OCI-M1 (cell line): ENCODE data around the gene SMAD3.
A peak's percentile ranks its signal among the peaks of the same experiment; 100 is the strongest.

Experiments
- DNase-seq: peaks from one replicate; lab custom pipeline; 2025; lab: John Stamatoyannopoulos, UW

Gene SMAD3

DNA sequence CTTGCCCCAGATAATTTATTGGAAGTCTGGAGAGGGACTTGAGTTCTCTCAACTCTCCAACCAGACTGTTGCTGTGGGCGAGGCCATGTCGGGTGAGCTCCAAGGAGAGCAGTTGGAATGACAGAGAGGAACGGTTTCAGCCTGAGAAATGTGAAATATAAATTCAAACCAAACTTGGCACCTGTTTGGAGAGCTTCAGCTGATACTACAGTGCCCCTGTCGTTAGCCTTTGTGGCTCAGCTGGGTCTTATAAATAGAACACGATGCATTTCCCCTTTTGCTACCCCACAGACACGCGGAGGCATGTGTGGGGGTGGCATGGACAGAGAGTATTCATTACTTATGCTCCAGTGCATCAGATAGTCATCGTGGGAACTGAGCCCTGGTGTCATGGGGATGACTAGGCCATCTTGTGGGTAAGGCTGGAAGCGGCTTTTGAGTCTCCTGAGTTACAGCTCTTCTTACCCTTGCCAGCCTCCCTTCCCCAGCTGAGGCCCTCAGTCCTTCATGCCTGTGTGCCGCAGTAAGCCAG is 15.6 kb downstream of the SMAD3 start:
- DNase-seq, result peak; percentile 93

GRCh38 chr15:67082007-67082536 is 16.7 kb downstream of the SMAD3 start:
- peak; percentile 53 for DNase-seq

GRCh38 chr15:67083135-67083762 is 17.8 kb downstream of the SMAD3 start:
- DNase-seq, result no peak

GRCh38 chr15:67084561-67084960 is 19.2 kb downstream of the SMAD3 start:
- no peak for DNase-seq

- no peak for DNase-seq
Measured at GRCh38 chr15:67085237-67085817, 19.9 kb downstream of the SMAD3 start.

DNA sequence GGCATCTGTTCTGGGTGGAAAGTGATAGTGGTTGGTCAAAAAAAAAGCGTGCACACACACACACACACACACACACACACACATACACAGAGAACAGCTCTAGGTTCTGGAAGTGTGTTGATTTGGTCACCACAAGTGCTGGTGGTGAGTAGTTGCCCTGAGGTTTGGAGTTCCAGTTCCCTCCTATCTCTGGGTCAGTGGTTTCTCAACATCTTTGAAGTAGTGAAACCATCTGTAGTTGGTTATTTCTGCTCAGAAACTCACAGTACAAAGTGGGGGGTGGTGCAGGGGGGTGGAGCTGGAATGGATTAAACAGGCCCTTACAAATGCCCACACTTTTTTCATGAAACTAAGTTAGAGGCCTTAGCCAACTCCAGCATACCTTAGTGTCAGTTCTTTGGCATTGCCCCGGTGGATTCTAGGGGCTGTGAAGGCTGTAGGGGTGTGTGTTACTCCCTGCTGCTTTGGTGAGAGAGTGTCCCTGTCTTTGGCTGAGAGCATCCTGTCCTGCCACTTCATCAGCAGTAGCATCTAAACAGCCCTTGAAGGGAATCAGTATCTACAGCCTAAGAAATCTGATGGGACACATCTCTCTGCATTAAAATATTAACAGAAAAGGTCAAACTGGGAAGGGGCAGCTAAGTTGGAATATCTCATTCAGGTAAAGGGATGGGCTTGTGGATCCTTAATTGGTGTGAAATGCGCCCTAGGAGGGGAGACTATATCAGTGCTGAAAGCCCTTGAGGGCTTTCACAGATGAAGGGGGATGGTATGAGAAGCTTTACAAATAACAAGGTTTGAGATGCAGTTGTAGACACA is 20.6 kb downstream of the SMAD3 start:
- peak; percentile 74 for DNase-seq

DNA sequence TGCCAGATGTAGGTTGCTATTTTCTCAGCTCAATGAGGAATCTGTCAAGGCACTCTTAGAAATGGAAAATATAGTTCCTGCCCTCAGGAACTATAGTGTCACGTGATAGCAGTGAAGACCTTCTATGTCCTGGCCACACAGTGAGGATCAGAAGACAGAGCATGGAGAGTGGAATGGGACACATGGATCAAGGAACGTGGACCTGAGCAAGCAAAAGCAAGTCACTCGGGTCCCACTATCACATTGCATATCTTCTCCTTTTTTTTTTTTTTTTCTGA is 21.2 kb downstream of the SMAD3 start:
- DNase-seq, result no peak

GRCh38 chr15:67087507-67088172 is 22.2 kb downstream of the SMAD3 start:
- DNase-seq, result peak; percentile 53

GRCh38 chr15:67089217-67090193 is 24.1 kb downstream of the SMAD3 start:
- DNase-seq, result no peak

DNA sequence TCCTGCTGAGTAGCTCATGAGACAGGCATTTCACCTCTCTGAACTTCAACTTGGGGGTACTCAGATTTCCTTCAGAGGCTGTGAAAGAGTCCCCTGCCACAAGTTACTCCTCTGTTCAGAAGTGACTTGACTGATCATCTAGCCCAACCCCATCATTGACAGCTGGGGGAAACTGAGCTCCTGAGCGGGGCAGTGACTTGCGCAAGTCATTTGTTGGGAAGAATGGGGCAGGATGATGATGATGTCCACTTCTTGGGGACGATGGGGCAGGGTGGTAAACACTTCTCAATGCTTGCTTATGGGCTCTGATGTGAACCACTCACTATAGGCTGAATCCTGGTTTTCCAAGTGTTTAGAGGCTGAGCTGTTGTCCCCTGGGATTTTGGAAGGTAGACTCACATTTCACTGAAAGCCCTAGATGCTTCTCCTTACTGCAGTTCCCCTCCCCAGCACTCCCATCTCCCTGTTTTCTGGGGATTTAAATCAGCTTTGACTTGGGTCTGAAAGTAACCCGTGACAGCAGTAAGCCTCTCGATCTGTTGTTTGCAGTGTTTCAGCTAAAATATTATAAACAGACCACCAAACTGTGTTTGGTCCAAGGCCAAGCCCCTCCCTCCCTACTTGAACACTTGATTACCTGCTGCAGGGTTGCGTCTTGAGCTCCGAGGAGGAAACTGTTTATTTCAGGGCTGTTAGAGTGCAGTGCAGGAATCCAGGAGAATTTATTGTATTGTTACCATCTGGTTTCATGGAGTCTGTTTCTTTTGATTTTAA is 25.1 kb downstream of the SMAD3 start:
- no peak for DNase-seq

- DNase-seq, result peak; percentile 97
Measured at GRCh38 chr15:67091071-67091979, 25.9 kb downstream of the SMAD3 start.

- DNase-seq, result no peak
Measured at GRCh38 chr15:67091980-67092677, 26.7 kb downstream of the SMAD3 start.

DNA sequence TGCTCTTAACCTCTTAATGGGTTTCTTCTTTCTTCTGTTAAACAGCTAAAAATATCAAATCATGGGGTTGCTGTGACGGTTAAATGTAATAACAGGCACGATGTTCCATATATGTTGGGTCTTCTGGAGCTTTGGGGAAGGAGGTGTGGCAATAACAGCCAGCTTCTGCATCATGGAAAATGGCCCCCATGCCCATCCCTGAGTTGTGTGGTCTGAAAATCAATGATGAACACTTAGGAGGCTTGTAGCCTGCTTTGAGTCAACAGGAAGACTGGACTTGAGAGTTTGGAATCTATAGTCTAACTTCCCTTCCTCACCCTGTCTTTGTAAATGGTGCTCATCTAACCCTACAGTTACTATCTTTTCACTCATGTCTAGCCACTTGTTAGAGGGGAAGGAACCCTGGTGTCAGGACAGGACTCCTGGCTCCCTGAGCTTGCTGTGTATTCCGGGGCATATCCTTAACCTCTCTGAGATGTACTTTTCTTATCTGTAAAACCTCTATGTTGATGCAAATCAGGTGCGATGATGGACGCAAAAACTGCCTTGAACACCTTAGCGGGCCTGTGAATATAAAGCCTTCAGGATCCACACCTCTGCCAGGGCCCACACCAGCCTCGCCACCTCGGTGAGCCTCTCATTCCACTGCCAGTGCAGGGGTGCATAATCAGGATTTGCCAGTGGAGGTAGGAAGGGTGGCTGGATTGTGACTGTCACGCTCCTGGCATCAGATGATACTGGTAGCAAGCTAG is 27.5 kb downstream of the SMAD3 start:
- no peak for DNase-seq

- no peak for DNase-seq
Measured at GRCh38 chr15:67093504-67093862, 28.1 kb downstream of the SMAD3 start.

DNA sequence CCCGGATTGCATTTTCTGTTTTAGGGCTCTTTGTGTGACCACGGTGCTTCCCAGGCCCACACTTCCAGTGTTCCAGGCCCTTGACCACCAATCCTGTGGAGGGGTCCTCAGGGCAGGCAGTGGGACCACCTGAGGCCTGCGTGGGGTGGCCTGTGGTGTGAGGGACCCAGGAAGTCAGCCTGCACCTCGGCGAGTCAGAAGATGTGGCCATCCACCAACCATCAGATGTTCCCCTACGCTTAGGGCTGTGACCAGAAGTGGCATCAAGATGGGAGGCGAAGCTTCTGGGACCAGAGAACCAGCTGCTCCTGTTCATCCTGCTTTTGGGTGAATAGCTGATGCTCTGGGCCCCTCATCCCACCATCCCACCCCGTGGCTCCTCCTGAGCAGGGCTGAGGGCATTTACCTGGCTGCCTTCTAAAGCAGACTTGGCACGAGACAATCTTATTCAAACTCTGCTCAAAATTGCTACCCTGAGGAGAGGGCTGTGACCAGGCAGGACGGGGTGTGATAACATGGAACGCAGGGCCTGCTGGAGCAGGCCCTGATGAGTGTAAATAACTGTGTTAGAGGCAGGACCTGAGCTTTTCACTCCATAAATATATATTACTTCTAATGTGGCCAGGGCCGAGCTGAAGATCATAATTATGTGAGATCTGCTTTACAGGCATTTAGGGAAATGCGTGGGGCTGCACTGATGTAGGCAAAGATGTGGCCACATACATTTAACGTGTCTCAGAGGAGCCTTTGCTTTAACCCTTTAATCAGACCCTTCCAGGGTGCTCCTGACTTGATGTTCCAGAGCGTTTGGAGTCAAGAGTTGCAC is 28.8 kb downstream of the SMAD3 start:
- DNase-seq, result no peak

GRCh38 chr15:67095912-67096311 is 30.5 kb downstream of the SMAD3 start:
- no peak for DNase-seq
